22Rv1 (cell line): ENCODE data around the gene RASSF1.

Experiments used
- CTCF ChIP-seq: fragments of 450-650 bp; IDR thresholded peaks from 2 replicates; pipeline ENCODE4 v1.5.1; 2017; ENCODE audit warnings: mild to moderate bottlenecking
- ZFX ChIP-seq: fragments of 450-650 bp; IDR thresholded peaks from 2 replicates; pipeline ENCODE4 v1.6.1; 2017; ENCODE audit warnings: antibody characterized with exemption, borderline replicate concordance

GRCh38 chr3:50327129-50327528, 13.5 kb downstream of the RASSF1 start:
- TF ChIP-seq CTCF (no peak), ZFX (no peak)
